Measurements from ENCODE around the gene MGAT4B.
"Not testable (repeated sequence)": the region's sequence is repeated elsewhere in the genome, so short reads cannot be mapped to it uniquely, and the experiment has no call there.

MGAT4B gene

DNA sequence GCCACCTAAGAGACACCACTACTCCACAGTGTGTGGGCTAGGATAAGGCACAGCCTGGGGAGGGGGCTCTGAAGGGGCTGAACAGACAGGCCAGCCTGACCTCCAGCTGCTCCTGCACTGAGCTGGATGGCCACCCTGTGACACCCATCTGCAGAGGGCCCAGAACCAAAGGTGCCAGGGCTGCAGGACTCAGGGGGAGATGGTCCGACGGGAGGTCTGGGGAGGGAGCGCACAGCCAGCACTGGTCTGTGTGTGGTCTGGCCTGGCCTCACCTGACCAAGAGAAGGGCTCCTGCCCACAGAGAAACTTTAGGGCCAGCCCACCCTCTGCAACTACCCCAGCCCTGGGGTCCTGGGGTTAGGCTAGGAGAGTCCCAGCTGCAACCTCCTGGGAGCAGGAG lies 12.1 kb downstream of the MGAT4B start:
- no peak for DNase-seq (ENCODE audit: low spot score)

DNA sequence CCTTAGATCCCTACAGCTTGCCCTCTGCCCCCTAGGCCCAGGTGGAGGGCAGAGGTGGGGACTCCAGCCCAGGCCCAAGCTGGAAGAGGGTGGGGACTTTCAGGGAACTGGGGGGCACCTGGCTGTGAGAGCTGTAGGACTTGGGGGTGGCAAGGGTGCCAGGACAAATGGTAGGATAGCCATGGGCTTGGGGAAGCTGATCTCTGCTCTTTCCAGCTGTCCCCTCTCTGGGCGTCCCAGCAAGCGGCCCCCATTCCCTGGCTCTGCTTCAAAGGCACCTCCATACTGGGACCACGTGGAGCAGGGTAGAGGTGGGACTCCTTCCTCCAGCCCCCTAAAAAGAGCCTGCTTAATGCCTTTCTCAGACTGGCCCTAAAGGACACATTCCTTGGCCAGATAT lies 12.5 kb downstream of the MGAT4B start:
- no peak for DNase-seq (ENCODE audit: low spot score)

DNA sequence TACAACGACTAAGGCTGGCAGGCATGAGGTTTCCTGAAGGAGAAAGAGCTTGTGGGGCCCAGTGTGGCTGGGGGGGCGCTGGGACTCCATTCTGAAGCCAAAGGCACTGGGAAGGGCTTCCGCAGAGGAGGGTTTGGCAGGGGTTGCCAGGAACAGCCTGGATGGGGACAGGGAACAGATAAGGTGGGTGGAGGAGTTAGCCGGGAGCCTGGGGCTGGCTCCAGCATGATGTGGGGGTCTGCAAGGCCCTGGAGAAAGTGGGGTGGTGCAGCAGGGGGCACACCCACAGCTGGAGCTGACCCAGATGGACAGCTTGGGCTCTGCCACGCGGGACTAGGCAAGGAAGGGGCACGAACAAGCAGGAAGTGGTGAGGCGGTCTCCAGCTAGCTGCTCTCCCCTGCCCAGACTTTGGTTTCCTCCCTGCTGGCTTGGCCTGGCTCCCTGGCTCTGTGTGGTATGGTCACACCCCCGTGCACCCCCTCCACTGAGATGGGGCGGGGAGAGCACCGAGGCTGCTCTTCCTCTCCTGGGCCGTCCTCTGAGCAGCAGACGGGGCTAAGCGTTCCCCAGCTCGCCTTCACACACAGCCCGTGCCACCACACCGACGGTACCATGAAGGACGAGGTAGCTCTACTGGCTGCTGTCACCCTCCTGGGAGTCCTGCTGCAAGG lies 13.1 kb downstream of the MGAT4B start, which contains the start of gene LTC4S:
LTC4S (plus strand) TSS at position 519 of the 672 bp plus-strand sequence; CDS start at position 614, 95 bp downstream.
- peak; percentile 80 for DNase-seq (ENCODE audit: low spot score)

DNA sequence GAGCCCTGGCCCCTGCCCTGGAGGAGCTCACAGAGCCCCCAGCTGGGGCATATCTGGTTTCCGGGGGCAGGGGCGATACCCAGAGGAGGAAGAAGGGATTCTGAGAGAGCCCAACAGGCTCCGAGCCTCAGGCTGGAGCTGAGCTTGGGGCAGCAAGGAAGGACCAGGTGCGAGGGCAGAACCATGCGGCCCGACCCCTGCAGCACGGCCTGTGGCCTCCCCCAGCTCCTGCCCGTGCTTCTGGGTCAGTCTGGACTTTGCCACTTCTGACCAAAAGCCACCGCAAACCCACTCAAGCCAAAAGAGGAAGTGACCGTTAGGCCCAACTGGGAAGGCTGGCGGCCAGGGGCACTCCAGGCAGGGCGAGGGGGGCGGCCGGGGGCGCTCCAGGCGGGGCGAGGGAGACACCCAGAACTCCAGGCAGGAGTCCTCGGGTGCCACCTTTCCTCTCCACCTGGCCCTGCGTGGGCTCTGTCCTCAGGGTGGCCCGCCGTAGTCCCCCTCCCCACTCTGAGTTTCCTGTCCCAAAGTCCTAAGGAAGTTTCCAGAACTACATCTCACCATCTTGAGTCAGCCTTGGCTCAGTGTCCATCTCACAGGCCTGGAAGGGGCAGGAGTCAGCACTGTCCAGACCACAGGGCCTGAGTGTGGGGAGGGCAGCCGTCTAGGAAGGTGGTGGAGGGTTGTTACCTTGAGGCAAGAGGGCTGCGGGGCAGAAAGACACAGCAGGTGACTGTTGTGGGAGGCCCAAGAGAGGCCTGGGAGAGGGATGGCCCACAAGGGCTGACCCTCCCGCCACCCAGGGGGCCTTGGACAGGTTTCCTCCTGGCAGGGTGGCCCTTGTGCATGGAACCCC lies 13.8 kb downstream of the MGAT4B start:
- no peak for DNase-seq (ENCODE audit: low spot score)

DNA sequence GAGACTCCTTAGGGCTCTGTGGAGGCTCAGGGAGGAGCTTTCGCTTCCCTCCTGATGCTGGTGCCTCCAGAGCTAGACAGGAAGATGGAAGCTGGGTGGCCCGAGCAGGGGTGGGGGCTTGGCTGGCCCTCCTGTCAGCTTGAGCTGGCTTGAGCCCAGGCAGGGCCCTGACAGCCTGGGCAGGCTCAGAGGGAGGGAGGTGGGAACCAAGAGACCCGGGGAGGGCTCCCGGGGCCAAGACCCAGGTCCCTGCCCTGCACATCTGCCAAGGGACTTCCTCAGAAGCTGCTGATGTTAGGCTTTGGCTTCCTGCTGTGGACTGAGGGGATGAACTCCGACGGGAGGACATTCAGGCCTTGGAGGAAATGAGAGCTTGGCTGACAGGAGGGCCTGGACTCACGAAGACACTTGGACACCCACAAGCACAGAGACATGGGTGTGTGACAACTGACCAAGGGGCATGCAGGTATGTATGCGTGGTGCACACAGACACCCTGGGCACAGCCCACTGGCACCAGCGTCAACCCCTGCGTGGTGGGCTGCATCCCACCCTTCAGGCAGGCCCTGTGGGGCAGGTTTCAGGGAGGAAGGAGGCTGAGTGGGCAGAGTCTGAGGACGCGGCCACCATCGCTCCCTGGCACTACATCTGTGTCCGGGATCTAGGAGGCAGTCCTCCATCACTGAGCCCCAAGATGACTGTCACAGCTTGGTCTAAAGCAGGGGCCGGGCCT lies 14.6 kb downstream of the MGAT4B start:
- DNase-seq (ENCODE audit: low spot score), result no peak

DNA sequence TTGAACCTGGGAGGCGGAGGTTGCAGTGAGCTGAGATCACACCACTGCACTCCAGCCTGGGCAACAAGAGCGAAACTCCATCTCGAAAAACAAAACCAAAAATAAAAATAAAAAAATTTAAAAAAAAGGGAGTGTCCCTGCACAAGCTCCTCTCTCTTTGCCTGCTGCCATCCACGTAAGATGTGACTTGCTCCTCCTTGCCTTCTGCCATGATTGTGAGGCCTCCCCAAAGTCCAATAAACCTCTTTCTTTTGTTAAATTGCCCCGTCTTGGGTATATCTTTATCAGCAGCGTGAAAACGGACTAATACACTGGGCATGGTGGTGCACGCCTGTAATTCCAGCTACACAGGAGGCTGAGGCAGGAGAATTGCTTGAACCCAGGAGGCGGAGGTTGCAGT lies 17.4 kb downstream of the MGAT4B start:
- DNase-seq (ENCODE audit: low spot score), result not testable (repeated sequence)

DNA sequence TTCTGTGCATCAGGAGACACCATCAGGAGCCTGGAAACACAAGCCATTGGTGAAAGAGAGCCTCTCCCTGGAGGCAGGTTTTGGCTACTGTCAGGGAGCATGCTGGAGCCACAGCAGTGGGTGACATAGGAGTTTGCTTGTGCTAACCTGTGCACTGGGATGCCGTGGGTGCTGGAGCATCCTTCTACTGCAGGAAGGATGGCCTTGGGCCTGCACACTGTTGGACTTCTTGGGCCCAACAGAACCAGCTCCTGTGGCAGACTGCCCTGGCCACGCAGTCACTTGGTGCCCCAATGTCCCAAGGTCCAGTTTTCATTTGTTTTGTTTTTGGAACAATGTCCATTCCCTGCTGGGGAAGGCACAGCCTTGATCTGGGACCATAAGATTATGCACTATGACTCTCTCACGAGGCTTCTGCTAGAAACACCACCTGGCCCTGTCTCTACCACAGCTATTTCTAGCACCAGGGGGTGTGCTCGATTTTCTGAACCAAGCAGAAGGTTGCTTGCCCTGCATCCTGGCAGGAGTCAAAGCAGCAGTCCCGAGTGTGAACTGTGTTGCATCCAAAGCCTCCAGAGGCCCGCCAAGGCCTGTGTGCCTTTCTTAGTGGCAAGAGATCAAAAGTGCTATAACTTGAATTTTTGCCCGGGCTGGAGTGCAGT lies 18.3 kb downstream of the MGAT4B start:
- no peak for DNase-seq (ENCODE audit: low spot score)

DNA sequence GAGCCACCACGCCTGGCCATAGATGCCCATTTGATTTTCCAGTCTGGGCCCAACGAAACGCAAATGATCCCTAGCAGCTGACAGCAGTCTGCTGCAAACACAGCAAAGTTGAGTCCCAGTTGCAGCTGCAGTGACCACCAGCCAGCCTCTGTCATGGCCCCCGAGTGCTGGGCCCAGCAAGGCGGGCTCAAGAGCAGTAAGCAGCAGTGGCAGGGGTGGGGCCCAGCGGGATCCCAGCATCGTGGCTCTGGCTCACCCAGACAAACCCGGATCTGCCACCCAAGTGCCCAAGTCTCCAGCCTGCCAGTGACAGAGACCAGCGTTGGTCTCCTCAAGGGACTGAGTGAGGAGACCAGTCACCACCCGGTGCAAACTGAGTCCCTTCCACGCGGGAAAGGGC lies 19.8 kb downstream of the MGAT4B start:
- DNase-seq (ENCODE audit: low spot score), result no peak

DNA sequence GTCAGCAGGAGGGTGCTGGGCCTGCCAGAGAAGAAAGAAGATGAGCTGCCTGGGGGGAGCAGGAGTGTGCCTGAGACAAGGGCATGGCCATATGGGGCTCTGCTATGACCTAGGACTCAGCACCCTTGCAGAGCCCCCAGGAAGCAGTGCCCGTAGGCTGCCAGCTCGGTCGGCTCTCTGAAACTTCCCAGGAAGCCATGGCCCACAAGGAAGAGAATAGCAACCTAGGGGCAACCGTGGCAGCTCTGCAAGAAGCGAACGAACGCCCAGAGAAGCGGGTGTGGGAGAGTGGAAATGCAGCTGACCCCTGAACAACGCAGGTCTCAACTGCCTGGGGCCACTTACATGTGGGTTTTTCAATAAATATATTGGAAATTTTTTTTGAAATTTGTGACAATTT lies 23.5 kb downstream of the MGAT4B start:
- no peak for DNase-seq (ENCODE audit: low spot score)

DNA sequence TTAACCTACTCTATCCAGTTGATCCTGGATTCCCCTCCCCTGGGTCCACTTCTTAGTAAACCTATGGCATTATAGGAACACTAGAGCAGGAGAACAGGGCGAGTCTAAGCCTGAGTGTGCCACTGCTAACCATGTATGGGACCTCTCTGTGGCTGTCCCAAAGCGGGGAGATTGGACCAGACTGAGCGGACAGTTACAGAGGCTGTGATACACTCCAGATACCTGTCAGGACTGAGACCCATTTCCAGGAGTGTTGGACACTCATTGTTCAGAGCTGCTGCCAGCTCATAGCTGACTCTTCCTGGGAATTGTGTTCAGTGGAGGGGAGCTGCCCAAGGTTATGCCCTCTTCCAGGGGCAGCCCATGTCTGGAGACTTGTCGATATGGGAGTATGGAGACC lies 24.8 kb downstream of the MGAT4B start:
- DNase-seq (ENCODE audit: low spot score), result no peak

DNA sequence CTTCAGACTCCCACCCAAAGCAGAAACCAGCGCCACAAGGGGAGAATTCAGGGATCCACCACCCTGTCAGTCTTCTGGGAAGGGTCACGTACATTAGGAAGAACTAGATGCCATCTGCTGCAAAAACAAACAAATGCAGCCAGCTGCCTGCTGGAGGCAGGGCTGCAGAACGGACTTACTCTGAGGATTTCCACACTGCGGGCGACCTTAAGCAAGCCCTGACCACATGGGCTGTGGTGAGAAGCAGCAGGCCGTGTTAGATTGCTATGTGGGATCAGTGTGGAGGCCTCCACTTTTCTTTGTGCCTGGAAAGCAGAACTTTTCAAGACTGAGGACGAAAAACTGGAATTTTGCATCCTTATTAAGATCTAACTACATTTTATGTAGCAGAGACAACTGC lies 26.3 kb downstream of the MGAT4B start:
- no peak for DNase-seq (ENCODE audit: low spot score)

DNA sequence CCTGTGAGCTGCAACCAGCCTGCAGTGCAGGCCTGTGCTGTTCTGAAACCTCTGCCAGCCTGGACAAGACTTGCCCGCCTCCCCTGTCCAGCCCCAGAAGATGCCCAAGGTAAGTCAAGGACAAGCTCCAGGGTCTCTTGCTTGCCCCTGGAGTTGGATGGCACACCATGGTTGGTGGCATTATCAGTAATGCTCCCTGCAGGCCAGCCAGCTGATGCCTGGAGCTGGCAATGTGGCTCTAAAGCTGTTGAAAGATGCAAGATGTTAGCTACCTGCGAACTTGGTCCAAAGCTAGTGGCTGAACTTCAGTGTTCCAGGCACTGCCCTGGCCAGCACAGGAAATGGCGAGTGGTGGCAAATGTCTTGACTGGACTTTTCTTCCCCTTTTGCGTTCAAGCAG lies 26.8 kb downstream of the MGAT4B start:
- DNase-seq (ENCODE audit: low spot score), result no peak

DNA sequence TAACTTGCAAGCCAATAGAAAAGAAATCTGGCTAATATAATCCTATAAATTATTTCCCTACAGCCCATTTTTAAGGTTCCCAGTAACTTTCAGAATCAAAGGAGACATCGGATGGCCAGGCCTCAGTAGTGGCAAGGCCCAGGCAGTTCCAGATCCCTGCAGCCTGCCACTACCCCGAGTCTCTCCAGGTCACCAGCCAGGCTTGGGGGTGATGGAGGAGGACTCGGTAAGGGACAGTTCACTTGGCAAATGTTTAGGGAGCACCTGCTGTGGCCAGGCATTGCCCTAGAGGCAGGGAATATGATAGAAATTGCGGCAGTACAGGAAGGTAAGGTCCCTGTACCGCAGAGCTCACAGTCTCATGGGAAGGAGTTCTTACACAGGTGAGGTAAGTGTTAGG lies 28.1 kb downstream of the MGAT4B start:
- DNase-seq (ENCODE audit: low spot score), result no peak

DNA sequence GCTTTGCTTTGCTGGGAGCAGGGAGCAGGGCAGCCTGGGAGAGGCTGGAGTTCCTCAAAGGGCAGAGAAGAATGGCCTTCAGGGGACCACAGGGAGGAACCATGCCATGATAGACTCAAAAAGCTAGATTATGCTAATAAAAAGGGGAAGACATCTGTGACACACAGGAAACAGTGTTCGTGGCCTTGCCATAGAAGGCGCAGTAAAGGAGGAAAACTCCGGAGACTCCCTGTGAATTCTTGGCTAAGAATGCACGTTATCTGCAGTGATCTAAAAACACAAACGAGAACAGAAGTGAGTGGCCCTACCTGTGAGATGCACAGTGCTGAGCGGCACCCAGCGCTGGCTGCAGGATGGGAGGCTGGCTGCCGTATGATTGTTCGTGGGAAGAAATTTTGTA lies 28.8 kb downstream of the MGAT4B start:
- no peak for DNase-seq (ENCODE audit: low spot score)

DNA sequence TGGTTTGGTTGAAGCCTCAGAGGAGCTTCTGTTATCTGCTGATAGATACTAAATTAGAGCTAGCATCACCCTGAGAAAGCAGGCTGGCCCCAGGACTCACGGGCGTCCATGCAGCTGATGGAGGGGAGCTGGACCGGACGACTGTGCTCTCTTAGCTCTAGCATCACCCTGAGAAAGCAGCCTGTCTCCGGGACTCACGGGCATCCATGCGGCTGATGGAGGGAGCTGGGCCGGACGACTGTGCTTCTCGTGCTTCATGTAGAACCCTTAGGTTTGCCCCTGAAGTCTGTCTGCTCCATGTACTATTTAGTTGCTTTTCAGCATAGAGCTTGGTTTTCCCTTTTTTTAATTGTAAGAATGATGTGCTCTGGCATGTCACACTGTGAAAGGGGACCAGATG lies 29.2 kb downstream of the MGAT4B start:
- DNase-seq (ENCODE audit: low spot score), result no peak

DNA sequence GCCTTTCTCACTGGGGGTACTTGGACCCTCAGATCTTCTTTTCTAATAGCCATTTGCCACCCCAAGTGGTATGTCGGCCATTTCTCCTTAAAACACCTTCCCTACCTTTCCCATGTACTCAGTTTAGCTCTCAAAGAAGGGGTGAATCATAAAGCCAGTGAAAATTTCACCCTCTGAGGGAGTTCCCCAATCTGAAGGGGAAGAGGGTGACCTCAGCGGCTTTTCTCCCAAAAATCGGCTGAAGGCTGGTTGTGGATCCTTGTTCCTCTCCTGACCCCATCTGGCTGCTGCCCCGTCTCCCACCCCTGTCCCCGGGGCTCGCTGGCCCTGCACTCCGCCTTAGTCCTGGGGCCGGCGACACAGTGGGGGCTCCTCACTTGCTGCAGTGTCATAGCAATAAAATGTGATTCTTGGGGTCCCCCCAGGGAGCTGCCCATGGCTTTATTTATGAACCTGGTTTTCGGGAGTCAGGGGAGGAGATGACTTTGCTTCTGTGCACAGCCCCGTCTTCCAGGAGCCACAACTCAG lies 30.2 kb downstream of the MGAT4B start:
- DNase-seq (ENCODE audit: low spot score), result no peak

DNA sequence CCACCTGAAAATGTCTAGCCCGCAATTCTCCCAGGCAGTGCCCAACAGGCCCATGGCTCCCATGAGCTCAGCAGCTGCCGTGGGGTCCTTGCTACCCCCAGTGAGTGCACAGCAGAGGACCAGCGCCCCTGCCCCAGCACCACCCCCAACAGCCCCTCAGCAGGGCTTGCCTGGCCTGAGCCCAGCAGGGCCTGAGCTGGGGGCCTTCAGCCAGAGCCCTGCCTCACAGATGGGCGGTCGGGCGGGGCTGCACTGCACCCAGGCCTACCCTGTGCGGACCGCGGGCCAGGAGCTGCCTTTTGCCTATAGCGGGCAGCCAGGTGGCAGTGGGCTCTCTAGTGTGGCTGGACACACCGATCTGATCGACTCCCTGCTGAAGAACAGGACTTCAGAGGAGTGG lies 32.2 kb downstream of the MGAT4B start:
- no peak for DNase-seq (ENCODE audit: low spot score)

DNA sequence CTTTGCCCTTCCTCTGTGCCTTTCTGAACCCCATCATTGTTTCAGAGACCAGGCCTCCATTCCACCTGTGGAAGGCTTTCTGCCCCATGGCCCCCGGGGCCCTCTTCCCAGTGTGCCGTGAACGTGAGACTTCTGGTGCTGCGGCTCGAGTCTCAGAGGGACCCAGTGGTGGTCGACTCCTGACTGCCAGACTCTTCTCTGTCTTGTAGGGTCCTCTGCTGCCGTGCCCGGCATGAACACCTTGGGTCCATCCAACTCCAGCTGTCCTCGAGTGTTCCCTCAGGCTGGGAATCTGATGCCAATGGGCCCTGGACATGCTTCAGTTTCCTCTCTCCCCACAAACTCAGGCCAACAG lies 33.0 kb downstream of the MGAT4B start:
- no peak for DNase-seq (ENCODE audit: low spot score)

DNA sequence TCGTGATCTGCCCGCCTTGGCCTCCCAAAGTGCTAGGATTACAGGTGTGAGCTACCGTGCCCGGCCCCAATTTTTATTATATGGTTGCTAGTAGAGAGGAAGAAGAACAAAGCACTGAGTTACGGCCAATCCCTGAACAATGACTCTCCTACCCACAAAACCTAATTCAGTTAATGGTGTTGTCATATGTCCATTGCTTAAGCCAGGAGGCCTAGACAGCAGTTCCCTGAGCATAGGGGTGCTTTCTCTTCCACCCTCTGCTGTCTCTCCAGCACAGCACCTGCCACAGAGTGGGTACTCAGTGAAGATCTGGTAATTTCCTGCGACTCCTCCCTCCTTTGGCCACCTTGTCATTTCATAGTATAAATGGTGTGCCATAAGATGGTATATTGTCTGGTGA lies 34.3 kb downstream of the MGAT4B start:
- no peak for DNase-seq (ENCODE audit: low spot score)

DNA sequence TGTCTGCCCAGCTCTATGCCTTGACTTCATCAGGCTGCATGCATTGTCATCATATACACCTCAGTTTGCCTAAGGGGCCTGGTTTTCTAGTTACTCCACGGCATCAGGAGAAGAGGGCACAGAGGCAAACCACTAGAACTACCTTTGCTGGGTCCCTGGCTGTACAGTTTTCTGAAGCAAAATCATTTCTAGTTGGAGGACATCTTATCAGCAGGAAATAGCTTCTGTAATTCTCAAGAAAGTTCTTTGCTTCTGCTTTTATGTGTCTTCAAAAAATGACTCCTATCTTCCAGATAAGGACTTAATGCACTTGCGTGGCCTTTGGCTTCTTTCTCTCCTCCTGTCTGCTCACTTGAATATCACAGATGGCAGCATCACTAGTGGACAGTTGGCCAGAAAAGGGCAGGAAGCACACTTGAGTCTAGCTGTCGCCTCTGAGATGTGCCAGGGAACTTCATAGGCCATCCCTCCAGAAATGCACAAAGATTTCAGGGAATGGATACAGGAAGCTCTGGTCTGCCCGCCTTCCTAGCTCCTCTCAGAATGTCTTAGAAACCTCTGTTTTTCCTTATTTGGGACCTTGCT lies 35.3 kb downstream of the MGAT4B start:
- DNase-seq (ENCODE audit: low spot score), result no peak

DNA sequence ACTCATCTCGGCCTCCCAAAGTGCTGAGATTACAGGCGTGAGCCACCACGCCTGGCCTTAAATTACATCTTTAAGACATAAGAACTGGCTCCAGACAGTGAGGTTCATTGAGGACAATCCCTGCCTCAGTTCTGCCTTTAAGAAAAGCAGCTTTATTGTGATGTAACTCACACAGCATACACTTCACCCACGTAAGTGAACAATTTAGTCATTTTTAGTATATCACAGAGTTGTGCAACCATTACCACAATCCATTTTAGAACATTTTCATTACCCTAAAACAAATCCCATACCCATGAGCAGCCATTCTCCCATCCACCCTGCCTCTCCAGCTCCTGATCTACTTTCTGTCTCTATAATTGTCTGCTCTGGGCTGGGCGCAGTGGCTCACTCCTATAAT lies 36.9 kb downstream of the MGAT4B start:
- no peak for DNase-seq (ENCODE audit: low spot score)

DNA sequence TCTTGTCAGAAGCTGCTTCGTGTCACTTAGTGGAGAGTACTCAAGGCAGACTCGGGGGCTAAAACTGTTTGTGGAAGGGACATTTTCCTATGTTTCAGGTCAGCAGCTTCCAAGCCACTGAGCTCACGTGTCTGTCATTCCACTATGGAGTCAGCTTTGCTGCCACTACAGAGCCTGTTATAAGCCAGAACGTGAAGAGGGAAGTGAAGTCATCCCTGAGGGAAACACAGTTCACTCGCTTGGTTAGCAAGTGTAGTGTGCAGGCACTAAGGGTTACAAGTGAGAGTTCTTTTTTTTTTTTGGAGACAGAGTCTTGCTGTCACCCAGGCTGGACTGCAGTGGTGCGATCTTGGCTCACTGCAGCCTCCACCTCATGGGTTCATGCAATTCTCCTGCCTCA lies 37.4 kb downstream of the MGAT4B start:
- no peak for DNase-seq (ENCODE audit: low spot score)

Data from left forelimb (tissue), 1 donor.